ENCODE results near the gene KRTAP4-7.

GRCh38 chr17:41118721-41119120 lies 34.8 kb downstream of the KRTAP4-7 start:
- TF ChIP-seq, protein P1, sequence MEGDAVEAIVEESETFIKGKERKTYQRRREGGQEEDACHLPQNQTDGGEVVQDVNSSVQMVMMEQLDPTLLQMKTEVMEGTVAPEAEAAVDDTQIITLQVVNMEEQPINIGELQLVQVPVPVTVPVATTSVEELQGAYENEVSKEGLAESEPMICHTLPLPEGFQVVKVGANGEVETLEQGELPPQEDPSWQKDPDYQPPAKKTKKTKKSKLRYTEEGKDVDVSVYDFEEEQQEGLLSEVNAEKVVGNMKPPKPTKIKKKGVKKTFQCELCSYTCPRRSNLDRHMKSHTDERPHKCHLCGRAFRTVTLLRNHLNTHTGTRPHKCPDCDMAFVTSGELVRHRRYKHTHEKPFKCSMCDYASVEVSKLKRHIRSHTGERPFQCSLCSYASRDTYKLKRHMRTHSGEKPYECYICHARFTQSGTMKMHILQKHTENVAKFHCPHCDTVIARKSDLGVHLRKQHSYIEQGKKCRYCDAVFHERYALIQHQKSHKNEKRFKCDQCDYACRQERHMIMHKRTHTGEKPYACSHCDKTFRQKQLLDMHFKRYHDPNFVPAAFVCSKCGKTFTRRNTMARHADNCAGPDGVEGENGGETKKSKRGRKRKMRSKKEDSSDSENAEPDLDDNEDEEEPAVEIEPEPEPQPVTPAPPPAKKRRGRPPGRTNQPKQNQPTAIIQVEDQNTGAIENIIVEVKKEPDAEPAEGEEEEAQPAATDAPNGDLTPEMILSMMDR (IDR thresholded peaks at IDR 0.05; ENCODE audit: low read length), result no peak
- TF ChIP-seq EZH2 (optimal IDR thresholded peaks at IDR 0.05; ENCODE audit: low read depth, low read length), result no peak
